DLD1 (cell line): ENCODE measurements around the gene PRKCQ.
"Not testable (repeated sequence)": the region's sequence is repeated elsewhere in the genome, so short reads cannot be mapped to it uniquely, and the experiment has no call there.

Experiments
- in situ Hi-C: cut with HindIII; loops from 2 replicates; pipeline ENCODE4 v1.10.0; 2017; ENCODE audit warnings: low sequenced_read_pairs

PRKCQ gene

DNA sequence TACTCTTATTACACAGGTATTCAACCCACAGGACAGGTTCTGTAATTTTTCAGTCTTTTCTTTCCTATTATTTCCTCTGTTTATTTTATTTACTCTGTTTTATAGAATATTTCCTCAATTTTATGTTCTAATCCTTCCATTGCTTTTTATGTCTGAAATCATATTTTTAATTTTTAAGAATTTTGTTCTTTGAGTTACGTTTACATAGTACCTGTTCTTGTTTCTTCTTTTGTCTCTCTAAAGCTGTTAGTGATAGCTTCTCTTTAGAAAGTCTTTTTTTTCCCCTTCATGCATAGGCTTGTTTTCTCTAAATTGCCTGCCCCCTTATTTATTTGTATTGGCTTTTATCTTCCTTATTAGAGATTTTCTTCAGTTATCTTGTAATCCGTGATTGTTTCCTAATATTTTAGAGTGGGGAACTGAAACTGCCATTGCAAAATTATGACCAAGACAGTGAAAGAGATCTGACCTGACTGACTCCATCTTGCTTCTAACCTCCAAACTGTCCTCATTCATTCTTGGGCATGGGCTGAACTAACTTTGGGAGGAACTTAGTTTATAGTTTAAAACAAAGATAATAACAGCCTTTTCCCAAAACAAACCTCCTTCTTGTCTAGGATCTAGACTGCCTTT, 189.7 kb downstream of the PRKCQ start:
- in situ Hi-C loops: no loop called here

DNA sequence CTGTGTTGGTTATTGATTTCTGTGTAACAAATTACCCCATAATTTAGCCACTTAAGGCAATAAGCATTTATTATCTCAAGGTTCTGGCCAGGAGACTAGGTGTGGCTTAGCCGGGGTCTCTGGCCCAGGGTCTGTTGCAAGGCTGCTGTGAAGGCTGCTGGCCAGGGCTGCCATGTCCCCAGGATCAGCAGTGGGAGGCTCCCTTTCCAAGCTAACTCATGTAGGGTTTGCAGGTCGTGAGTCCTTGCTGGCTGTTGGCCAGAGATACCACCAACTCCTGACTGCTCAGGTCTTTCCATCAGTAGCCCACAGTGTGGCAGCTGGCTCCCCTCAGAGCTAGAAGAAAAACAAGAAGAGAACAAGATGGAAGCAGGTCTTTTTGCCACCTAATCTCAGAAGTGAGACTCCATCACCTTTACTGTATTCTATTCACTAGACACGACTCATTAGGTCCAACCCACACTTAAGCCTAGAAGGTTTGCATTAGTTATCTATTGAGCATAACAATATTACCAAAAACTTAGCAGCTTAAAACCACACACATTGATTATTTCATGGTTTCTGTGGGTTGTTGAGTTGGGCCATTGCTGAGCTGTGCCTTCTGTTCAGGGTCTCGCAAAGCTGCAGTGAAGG, 191.7 kb downstream of the PRKCQ start:
- in situ Hi-C loops: no loop called here

DNA sequence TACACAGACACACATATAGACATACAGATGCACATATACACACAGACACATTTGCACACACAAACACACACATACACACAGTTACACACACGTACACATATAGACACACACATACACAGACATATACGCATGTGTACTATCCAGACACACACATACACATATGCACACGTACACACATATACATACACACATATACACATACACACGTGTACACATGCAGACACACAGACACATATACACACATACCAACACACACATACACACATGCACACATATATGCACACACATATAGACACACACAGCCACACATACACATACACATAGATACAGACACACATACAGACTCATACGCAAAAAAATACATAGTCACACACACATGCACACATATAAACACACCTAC, 193.1 kb downstream of the PRKCQ start:
- in situ Hi-C loops: no loop called here

DNA sequence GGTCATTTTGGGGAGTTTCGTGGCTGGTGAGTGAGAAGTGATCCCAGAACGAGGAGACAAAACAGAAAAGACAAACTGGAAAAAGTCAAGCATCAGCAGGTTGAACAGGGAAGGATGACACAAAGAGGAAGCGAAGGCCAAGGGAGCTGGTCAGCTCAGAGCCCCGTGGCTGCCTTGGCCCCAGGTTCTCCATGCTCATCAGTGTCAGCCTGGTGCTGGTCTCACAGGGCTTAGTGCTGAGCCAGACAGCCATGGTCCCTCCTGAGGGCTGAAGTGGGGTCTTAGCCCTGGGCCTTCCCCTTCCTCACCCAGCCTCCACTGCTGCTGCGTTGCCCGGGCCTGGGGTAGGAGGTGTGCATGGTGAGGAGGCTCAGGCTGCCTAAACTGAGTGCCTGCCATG, 193.7 kb downstream of the PRKCQ start:
- in situ Hi-C loops: no loop called here

DNA sequence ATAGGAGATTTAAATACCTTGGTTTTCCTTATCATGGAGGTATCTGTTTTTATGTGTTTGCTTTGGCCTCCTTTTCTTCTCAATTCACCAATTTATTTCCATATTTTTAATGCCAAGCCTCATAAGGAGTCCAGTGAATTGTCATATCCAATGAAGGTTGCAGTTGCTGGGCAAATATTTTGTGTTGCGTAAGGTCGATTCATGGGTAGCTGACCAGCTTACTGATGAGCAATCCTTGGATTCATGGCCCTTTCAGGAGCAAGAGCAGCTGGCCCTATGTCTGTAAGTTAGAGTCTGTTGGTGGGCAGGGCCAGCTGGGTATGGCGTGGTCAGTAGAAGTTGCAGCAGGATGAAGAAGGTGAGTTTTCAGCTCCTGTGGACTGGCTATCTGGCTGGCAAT, 194.4 kb downstream of the PRKCQ start:
- in situ Hi-C loops: no loop called here

DNA sequence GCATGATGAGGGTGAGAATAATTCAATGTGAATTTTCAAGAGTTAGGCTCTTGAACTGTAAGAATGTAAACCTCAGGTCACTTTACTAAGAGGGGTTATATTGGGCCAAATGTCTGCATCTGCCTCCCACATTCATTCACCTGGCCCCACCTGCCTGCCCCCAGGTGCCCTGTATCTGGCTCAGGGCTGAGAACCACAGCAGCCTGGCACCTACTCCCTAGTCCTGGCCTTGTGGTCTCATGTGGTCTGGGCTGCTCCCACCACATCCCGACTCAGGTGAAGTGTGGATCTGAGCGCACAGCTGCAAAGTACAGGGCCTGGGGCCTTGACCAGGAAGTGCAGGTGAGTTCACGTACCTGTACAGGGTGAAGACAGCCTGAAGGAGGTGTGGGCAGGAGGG, 195.2 kb downstream of the PRKCQ start:
- in situ Hi-C loops: no loop called here

DNA sequence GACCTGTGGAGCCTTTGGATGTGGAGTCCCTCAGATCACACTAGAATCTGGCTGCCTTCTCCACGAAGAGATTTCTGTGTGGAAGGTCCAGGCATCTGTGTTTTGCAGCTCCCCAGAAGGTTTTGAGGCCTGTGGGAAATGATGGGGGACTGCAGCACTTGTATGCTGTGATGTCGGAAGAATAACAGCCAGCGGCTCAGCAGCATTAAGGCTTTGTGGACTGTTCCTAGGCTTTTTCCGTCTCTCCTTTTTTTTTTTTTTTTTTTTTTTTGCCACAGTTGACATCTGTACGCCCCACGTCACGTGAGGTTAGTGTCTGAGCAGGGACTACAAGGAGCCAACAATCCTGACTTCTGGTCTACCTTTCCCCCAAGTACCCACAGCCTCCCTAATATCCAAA, 196.0 kb downstream of the PRKCQ start:
- in situ Hi-C loops: no loop called here

DNA sequence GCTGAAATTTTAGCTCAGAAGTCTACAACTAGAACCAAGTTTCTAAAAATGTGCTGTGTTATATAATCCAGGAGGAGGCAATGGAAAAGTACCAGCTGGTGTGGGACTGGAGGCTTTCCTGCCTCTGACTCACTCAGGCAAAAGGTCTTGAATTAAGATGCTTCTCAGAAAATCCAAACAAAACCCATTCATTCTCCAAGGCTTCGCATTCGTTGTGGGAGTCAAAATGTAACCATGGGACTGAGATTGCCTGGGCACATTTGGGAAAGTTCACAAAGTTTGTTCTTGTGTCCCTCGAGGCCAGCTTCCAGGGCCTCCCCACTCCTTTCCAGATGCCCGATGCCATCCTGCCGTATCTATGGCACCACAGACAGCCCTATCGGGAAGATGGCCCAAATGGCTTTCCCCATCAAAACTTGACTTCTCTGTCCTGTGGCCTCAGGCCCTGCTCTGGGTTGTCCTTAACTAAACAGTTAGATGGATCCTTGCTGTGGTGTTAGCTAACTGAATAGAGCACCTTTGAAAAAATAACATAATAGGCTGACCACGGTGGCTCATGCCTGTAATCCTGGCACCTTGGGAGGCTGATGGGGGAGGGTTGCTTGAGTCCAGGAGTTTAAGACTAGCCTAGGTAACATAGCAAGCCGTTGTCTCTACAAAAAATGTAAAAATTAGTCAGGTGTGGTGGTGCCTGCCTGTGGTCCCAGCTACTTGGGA, 196.8 kb downstream of the PRKCQ start:
- in situ Hi-C loops: no loop called here

DNA sequence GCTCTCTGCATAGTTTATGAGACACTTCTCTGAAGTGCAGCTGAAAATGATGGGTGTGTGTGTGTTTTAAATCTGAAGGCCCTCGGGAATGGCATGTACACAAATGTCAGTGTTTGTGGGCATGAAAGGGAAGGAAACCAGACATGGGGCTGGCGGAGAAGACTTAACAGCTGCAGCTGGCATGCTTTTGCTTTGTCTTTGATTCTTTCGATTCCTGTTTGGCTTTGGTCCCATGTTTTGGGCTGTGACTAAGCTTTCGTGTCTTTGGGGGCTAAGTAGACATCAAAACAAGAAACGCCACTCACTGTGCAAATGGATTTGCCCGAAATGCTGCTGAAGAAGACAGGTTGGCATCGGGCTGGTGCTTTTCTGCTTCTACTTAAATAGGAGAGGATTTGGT, 198.0 kb downstream of the PRKCQ start:
- in situ Hi-C loops: no loop called here

DNA sequence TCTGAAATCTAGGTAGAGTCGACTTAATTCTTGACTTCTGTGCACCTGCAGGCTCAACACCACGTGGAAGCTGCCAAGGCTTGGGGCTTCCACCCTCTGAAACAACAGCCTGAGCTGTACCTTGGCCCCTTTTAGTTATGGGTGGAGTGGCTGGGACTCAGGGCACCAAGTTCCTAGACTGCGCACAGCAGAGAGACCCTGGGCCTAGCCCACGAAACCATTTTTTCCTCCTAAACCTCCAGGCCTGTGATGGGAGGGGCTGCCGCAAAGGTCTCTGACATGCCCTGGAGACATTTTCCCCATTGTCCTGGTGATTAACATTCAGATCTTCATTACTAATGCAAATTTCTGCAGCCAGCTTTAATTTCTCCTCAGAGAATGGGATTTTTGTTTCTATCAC, 199.6 kb downstream of the PRKCQ start:
- in situ Hi-C loops: not testable (repeated sequence)

DNA sequence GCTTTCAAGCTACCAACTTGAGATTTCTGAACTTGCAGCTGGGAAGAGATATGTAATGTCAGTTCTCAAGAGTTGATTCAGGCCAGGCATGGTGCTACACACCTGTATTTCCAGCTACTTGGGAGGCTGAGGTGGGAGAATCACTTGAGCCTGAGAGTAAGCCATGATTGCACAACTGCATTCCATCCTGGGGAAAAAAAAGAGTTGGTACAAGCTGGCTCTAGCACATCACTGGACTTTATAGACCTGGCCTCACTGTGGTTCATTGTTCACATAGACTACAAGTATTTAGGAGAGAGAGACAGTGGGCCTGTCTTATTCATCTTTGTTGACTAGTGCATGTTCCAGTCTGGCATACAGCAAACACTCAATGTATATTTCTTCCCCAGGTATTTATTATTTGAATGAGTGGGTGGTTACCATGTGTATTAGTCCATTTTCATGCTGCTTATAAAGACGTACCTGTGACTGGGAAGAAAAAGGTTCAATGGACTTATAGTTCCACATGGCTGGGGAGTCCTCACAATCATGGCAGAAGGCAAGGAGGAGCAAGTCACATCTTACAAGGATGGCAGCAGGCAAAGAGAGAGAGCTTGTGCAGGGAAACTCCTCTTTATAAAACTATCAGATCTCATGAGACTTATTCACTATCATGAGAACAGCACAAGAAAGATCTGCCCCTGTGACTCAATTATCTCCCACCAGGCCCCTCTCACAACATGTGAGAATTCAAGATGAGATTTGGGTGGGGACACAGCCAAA, 200.9 kb downstream of the PRKCQ start:
- in situ Hi-C loops: no loop called here
